Adrenal gland (tissue), 12 donors: ENCODE measurements around the gene OSBPL2. TPM values are rescaled to one million over a fixed set of nuclear protein-coding genes. Genes with fewer than 3 reads are reported as not detected.

Experiments used
- DNase-seq, 7 donors: peaks; one replicate each; pipeline ENCODE4 v3.0.0-alpha.2; 2019 to 2020
- H3K27ac ChIP-seq, 5 donors: fragments of 200-600 bp; sonication (generic) in 4 of 5; 1 replicate in 3 of 5; 2 replicates in 2 of 5; pipeline versions ENCODE4 v1.5.1 to v1.8.0; 2016 to 2020; ENCODE audit warnings: mild to moderate bottlenecking in 1 of 5
- H3K27me3 ChIP-seq: fragments of 200-600 bp; 2 replicates; pipeline ENCODE4 v1.8.0; 2021
- H3K36me3 ChIP-seq, 2 donors: fragments of 200-600 bp; replicated peaks in 1 of 2; 1 replicate in 1 of 2; 2 replicates in 1 of 2; pipeline versions ENCODE4 v1.5.1 to v1.8.0; 2018 to 2022
- H3K4me1 ChIP-seq, 2 donors: fragments of 200-600 bp; replicated peaks in 1 of 2; 1 replicate in 1 of 2; 2 replicates in 1 of 2; pipeline versions ENCODE4 v1.5.1 to v1.8.0; 2018 to 2021
- H3K4me3 ChIP-seq, 4 donors: fragments of 200-600 bp; sonication (generic) in 3 of 4; one replicate each; pipeline ENCODE4 v1.5.1; 2016 to 2018
- H3K9me3 ChIP-seq, 3 donors: fragments of 200-600 bp; sonication (generic) in 1 of 3; replicated peaks in 1 of 3; 1 replicate in 2 of 3; 2 replicates in 1 of 3; pipeline versions ENCODE4 v1.5.1 to v1.8.0; 2016 to 2021
- CTCF ChIP-seq, 6 experiments: fragments of 450-650 bp in 4 of 6; fragments of 200-600 bp in 2 of 6; sonication (generic) in 1 of 6; IDR thresholded peaks; 1 replicate in 5 of 6; 2 replicates in 1 of 6; pipeline versions ENCODE4 v1.5.1 to v1.8.0; 2016 to 2021; ENCODE audit warnings: antibody characterized with exemption in 6 of 6, mild to moderate bottlenecking in 2 of 6, moderate library complexity in 1 of 6
- POLR2A ChIP-seq, 2 donors: fragments of 450-650 bp; IDR thresholded peaks; one replicate each; pipeline ENCODE4 v1.6.1; 2017; ENCODE audit warnings: antibody characterized with exemption in 2 of 2, mild to moderate bottlenecking in 2 of 2, moderate library complexity in 1 of 2
- WGBS, 4 donors: extraction: QIAGEN DNeasy Blood & Tissue Kit in 2 of 4; methylation state at CpG; one replicate each; pipeline versions ENCODE4 v1.1.5 to v1.1.7; 2013 to 2017; 5-methylcytosine and 5-hydroxymethylcytosine counted together
- intact Hi-C, 2 donors: fragments of 100-400 bp; cut with DNase I; formaldehyde crosslinking; loops; one replicate each; pipeline versions ENCODE4 v1.14.1 to v1.15.0; 2022 to 2023
- polyA plus RNA-seq, 3 donors: library from polyadenylated mRNA; stranded (reverse); fragments of 200-250 nt in 2 of 3; fragments of 350-450 nt in 1 of 3; fragmentation: Illumina TruSeq in 1 of 3; extraction: RNeasy Lipid Tissue Mini Kit (QIAGEN cat#74804) in 1 of 3; gene quantifications; one replicate each; pipeline ENCODE4 v1.2.3, GENCODE V29; 2013 to 2014
- total RNA-seq, 9 donors: library from RNA; depleted of rRNA in 4 of 9; stranded (reverse); fragments of >200 nt in 4 of 9; fragments of 120-200 nt in 1 of 9; fragmentation: NEBNext Ultra II Directional in 1 of 9; extraction: Animal tissue kit (Norgen Biotek cat#: 25700) in 1 of 9; gene quantifications; one replicate each; pipeline versions ENCODE4 v1.1.0 to v1.2.4, GENCODE V29; 2013 to 2023
- donor health status: healthy with polysubstance abuse.
- donor health status: Bipolar disorder and iron deficiency.
- donor health status: DM: yes; HTN: yes; CAD: no.
- donor health status: DM: no; HTN: no; CAD: no.
- donor health status: DM: no; HTN: no; CAD: no.
- donor health status: DM: yes; HTN: yes; CAD: no.

Gene OSBPL2
- total and polyA plus RNA-seq, 12 donors: 13.8 to 96.7 (median 37.4) TPM

- Histone ChIP-seq H3K4me1 (peaks cover 3 to 15% of the 10 kb centered on the region in 2 donors), H3K36me3 (no peaks in the 10 kb centered on the region), H3K27me3 (no peaks in the 10 kb centered on the region), H3K4me3 (no peak overlapping the region), H3K9me3 (no peaks in the 10 kb centered on the region), H3K27ac (no peak overlapping the region)
- intact Hi-C loops: no loop called here
- DNase-seq: no peak
- WGBS, 4 donors: 42 to 63% (median 60%) methylated on average over 2 to 5 of the region's 5 CpGs
- no peak for TF ChIP-seq POLR2A (IDR thresholded peaks at IDR 0.05)
- TF ChIP-seq CTCF (IDR thresholded peaks at IDR 0.05): no peak
Observed at GRCh38 chr20:62234339-62234738, 4.0 kb upstream of the OSBPL2 start.

GRCh38 chr20:62235001-62235776, 3.1 kb upstream of the OSBPL2 start:
- Histone ChIP-seq H3K36me3 (no peaks in the 10 kb centered on the region), H3K9me3 (no peaks in the 10 kb centered on the region), H3K27ac (no peak overlapping the region), H3K27me3 (no peaks in the 10 kb centered on the region), H3K4me3 (no peak overlapping the region), H3K4me1 (peaks cover 6 to 24% of the 10 kb centered on the region in 2 donors)
- intact Hi-C loops: no loop called here
- no peak for DNase-seq
- no peak for TF ChIP-seq POLR2A (IDR thresholded peaks at IDR 0.05)
- TF ChIP-seq CTCF (IDR thresholded peaks at IDR 0.05): no peak
- WGBS, 4 donors: 72 to 85% (median 79%) methylated on average over 14 to 16 of the region's 16 CpGs

- Histone ChIP-seq H3K9me3 (no peaks in the 10 kb centered on the region), H3K27ac (no peak overlapping the region), H3K27me3 (no peaks in the 10 kb centered on the region), H3K4me3 (no peak overlapping the region), H3K4me1 (peaks cover 6 to 26% of the 10 kb centered on the region in 2 donors), H3K36me3 (no peaks in the 10 kb centered on the region)
- no peak for DNase-seq
- TF ChIP-seq CTCF (IDR thresholded peaks at IDR 0.05): no peak
- intact Hi-C loops: no loop called here
- WGBS, 4 donors: 91 to 94% (median 93%) methylated on average over 3 to 9 of the region's 9 CpGs
Observed at GRCh38 chr20:62235777-62236157, 2.6 kb upstream of the OSBPL2 start.

- WGBS, 4 donors: 50 to 68% (median 63%) methylated on average over 6 of the region's 6 CpGs
- Histone ChIP-seq H3K27me3 (no peaks in the 10 kb centered on the region), H3K4me3 (no peak overlapping the region), H3K4me1 (peaks cover 6 to 27% of the 10 kb centered on the region in 2 donors), H3K36me3 (no peaks in the 10 kb centered on the region), H3K27ac (no peak overlapping the region), H3K9me3 (no peaks in the 10 kb centered on the region)
- no peak for TF ChIP-seq POLR2A (IDR thresholded peaks at IDR 0.05)
- TF ChIP-seq CTCF (IDR thresholded peaks at IDR 0.05): no peak
- no peak for DNase-seq
- intact Hi-C loops: no loop called here
Observed at GRCh38 chr20:62236200-62236599, 2.1 kb upstream of the OSBPL2 start.
